ENCODE data around the gene FBXO31.

FBXO31 gene

GRCh38 chr16:87291944-87292343 lies 91.6 kb downstream of the FBXO31 start:
- no peaks in the 10 kb centered on the region for H3K36me3 ChIP-seq (ENCODE audit: insufficient read depth, low read length)
- H3K79me2 ChIP-seq (ENCODE audit: control insufficient read depth, insufficient read depth, low read length, unreplicated experiment), result no peaks in the 10 kb centered on the region
- no peak overlapping the region for H3K27ac ChIP-seq (ENCODE audit: low read depth, low read length)

GRCh38 chr16:87288753-87289362 lies 94.7 kb downstream of the FBXO31 start:
- no peak overlapping the region for H3K4me3 ChIP-seq (ENCODE audit: low read depth, low read length)
- H3K27ac ChIP-seq (ENCODE audit: low read depth, low read length), result no peak overlapping the region
- H3K36me3 ChIP-seq (ENCODE audit: insufficient read depth, low read length), result no peaks in the 10 kb centered on the region
- no peak overlapping the region for H2AFZ ChIP-seq (ENCODE audit: low read length, unreplicated experiment)
- H3K4me1 ChIP-seq (ENCODE audit: control insufficient read depth, insufficient read depth, low read length, unreplicated experiment), result no peaks in the 10 kb centered on the region
- H3K79me2 ChIP-seq (ENCODE audit: control insufficient read depth, insufficient read depth, low read length, unreplicated experiment), result no peaks in the 10 kb centered on the region
- H3K27me3 ChIP-seq (ENCODE audit: insufficient read depth, low read length), result no peaks in the 10 kb centered on the region

More at GRCh38 chr16:87291944-87292343, 91.6 kb downstream of the FBXO31 start:
- H3K27me3 ChIP-seq (ENCODE audit: insufficient read depth, low read length), result no peaks in the 10 kb centered on the region
- H2AFZ ChIP-seq (ENCODE audit: low read length, unreplicated experiment), result no peak overlapping the region
- no peaks in the 10 kb centered on the region for H3K4me1 ChIP-seq (ENCODE audit: control insufficient read depth, insufficient read depth, low read length, unreplicated experiment)
- H3K4me3 ChIP-seq (ENCODE audit: low read depth, low read length), result no peak overlapping the region

GRCh38 chr16:87286839-87287626 lies 96.5 kb downstream of the FBXO31 start:
- Histone ChIP-seq H2AFZ (ENCODE audit: low read length, unreplicated experiment) (no peak overlapping the region), H3K4me3 (ENCODE audit: low read depth, low read length) (no peak overlapping the region), H3K4me1 (ENCODE audit: control insufficient read depth, insufficient read depth, low read length, unreplicated experiment) (no peaks in the 10 kb centered on the region), H3K27me3 (ENCODE audit: insufficient read depth, low read length) (no peaks in the 10 kb centered on the region), H3K79me2 (ENCODE audit: control insufficient read depth, insufficient read depth, low read length, unreplicated experiment) (no peaks in the 10 kb centered on the region), H3K36me3 (ENCODE audit: insufficient read depth, low read length) (no peaks in the 10 kb centered on the region), H3K27ac (ENCODE audit: low read depth, low read length) (no peak overlapping the region)

- Histone ChIP-seq H3K27ac (ENCODE audit: low read depth, low read length) (no peak overlapping the region), H3K79me2 (ENCODE audit: control insufficient read depth, insufficient read depth, low read length, unreplicated experiment) (no peaks in the 10 kb centered on the region), H3K27me3 (ENCODE audit: insufficient read depth, low read length) (no peaks in the 10 kb centered on the region), H2AFZ (ENCODE audit: low read length, unreplicated experiment) (no peak overlapping the region), H3K4me3 (ENCODE audit: low read depth, low read length) (no peak overlapping the region), H3K4me1 (ENCODE audit: control insufficient read depth, insufficient read depth, low read length, unreplicated experiment) (no peaks in the 10 kb centered on the region), H3K36me3 (ENCODE audit: insufficient read depth, low read length) (no peaks in the 10 kb centered on the region)
Measured at GRCh38 chr16:87284183-87284582, 99.4 kb downstream of the FBXO31 start.

GRCh38 chr16:87279094-87279658 lies 104.4 kb downstream of the FBXO31 start:
- Histone ChIP-seq H3K36me3 (ENCODE audit: insufficient read depth, low read length) (no peaks in the 10 kb centered on the region), H3K4me3 (ENCODE audit: low read depth, low read length) (no peak overlapping the region), H3K27ac (ENCODE audit: low read depth, low read length) (no peak overlapping the region), H2AFZ (ENCODE audit: low read length, unreplicated experiment) (no peak overlapping the region), H3K79me2 (ENCODE audit: control insufficient read depth, insufficient read depth, low read length, unreplicated experiment) (no peaks in the 10 kb centered on the region), H3K27me3 (ENCODE audit: insufficient read depth, low read length) (no peaks in the 10 kb centered on the region), H3K4me1 (ENCODE audit: control insufficient read depth, insufficient read depth, low read length, unreplicated experiment) (no peaks in the 10 kb centered on the region)

GRCh38 chr16:87278191-87279093 lies 105.1 kb downstream of the FBXO31 start:
- Histone ChIP-seq H3K36me3 (ENCODE audit: insufficient read depth, low read length) (no peaks in the 10 kb centered on the region), H2AFZ (ENCODE audit: low read length, unreplicated experiment) (no peak overlapping the region), H3K79me2 (ENCODE audit: control insufficient read depth, insufficient read depth, low read length, unreplicated experiment) (no peaks in the 10 kb centered on the region), H3K4me1 (ENCODE audit: control insufficient read depth, insufficient read depth, low read length, unreplicated experiment) (no peaks in the 10 kb centered on the region), H3K27me3 (ENCODE audit: insufficient read depth, low read length) (no peaks in the 10 kb centered on the region), H3K4me3 (ENCODE audit: low read depth, low read length) (no peak overlapping the region), H3K27ac (ENCODE audit: low read depth, low read length) (no peak overlapping the region)
